OCI-LY1 (cell line): ENCODE data around the gene IQSEC1.

Source experiments
- H2AFZ ChIP-seq: fragments of 200-600 bp; sonication (generic), shearing (Covaris generic); 2 replicates; pipeline ENCODE4 v1.6.0; 2014; ENCODE audit warnings: antibody characterized with exemption, mild to moderate bottlenecking, low read length
- H3F3A ChIP-seq: fragments of 200-600 bp; sonication (generic), shearing (Covaris generic); 2 replicates; pipeline ENCODE4 v1.6.0; 2014; ENCODE audit warnings: mild to moderate bottlenecking, antibody characterized with exemption, low read length, moderate library complexity; ENCODE audit not compliant: insufficient read depth
- H3K27ac ChIP-seq: fragments of 200-600 bp; sonication (generic); 2 replicates; pipeline ENCODE4 v1.5.1; 2014; ENCODE audit warnings: low read length, mixed run types, mild to moderate bottlenecking, low read depth; ENCODE audit not compliant: poor library complexity, severe bottlenecking
- H3K27me3 ChIP-seq: fragments of 200-600 bp; sonication (generic); 2 replicates; pipeline ENCODE4 v1.6.0; 2014; ENCODE audit warnings: antibody characterized with exemption, mild to moderate bottlenecking, low read length, moderate library complexity; ENCODE audit not compliant: insufficient read depth
- H3K36me3 ChIP-seq: fragments of 200-600 bp; sonication (generic); 2 replicates; pipeline ENCODE4 v1.6.1; 2014; ENCODE audit warnings: mild to moderate bottlenecking, antibody characterized with exemption, low read length, moderate library complexity, mixed read lengths; ENCODE audit not compliant: insufficient read depth
- H3K4me1 ChIP-seq: fragments of 200-600 bp; sonication (generic); 2 replicates; pipeline ENCODE4 v1.5.1; 2014; ENCODE audit warnings: mild to moderate bottlenecking, low read length, moderate library complexity; ENCODE audit not compliant: insufficient read depth, severe bottlenecking
- H3K4me2 ChIP-seq: fragments of 200-600 bp; sonication (generic), shearing (Covaris generic); 2 replicates; pipeline ENCODE4 v1.6.1; 2014; ENCODE audit warnings: low read length
- H3K4me3 ChIP-seq: fragments of 200-600 bp; sonication (generic); 2 replicates; pipeline ENCODE4 v1.5.1; 2014; ENCODE audit warnings: low read length, low read depth, mild to moderate bottlenecking, mixed read lengths; ENCODE audit not compliant: poor library complexity, severe bottlenecking
- H3K79me2 ChIP-seq: fragments of 200-600 bp; shearing (Covaris generic); 2 replicates; pipeline ENCODE4 v1.6.1; 2016; ENCODE audit warnings: mixed run types, low read length, mixed read lengths; ENCODE audit not compliant: insufficient read depth
- H3K9ac ChIP-seq: fragments of 200-600 bp; sonication (generic), shearing (Covaris generic); 2 replicates; pipeline ENCODE4 v1.6.1; 2014; ENCODE audit warnings: mild to moderate bottlenecking, low read length, mixed read lengths
- H3K9me2 ChIP-seq: fragments of 200-600 bp; sonication (generic), shearing (Covaris generic); 2 replicates; pipeline ENCODE4 v1.6.1; 2014; ENCODE audit warnings: low read depth, mild to moderate bottlenecking, low read length, mixed read lengths
- H3K9me3 ChIP-seq: fragments of 200-600 bp; shearing (Covaris generic); 2 replicates; pipeline ENCODE4 v1.6.1; 2014; ENCODE audit warnings: low read length, mixed read lengths
- H4K20me1 ChIP-seq: fragments of 200-600 bp; sonication (generic), shearing (Covaris generic); 2 replicates; pipeline ENCODE4 v1.6.0; 2016; ENCODE audit warnings: mild to moderate bottlenecking, low read length; ENCODE audit not compliant: insufficient read depth
- EZH2 ChIP-seq: fragments of 200-600 bp; sonication (generic), shearing (Covaris generic); IDR thresholded peaks from 2 replicates; pipeline ENCODE4 v1.8.0; 2017; ENCODE audit warnings: borderline replicate concordance, mixed run types, mild to moderate bottlenecking, antibody characterized with exemption, low read length, moderate library complexity, mixed read lengths
- TF ChIP-seq, protein P1 (sequence below): fragments of 200-600 bp; sonication (generic), shearing (Covaris generic); IDR thresholded peaks from 2 replicates; pipeline ENCODE4 v1.5.1; 2017; ENCODE audit warnings: mild to moderate bottlenecking, antibody characterized with exemption, low read length, moderate library complexity, mixed read lengths

Gene IQSEC1

DNA sequence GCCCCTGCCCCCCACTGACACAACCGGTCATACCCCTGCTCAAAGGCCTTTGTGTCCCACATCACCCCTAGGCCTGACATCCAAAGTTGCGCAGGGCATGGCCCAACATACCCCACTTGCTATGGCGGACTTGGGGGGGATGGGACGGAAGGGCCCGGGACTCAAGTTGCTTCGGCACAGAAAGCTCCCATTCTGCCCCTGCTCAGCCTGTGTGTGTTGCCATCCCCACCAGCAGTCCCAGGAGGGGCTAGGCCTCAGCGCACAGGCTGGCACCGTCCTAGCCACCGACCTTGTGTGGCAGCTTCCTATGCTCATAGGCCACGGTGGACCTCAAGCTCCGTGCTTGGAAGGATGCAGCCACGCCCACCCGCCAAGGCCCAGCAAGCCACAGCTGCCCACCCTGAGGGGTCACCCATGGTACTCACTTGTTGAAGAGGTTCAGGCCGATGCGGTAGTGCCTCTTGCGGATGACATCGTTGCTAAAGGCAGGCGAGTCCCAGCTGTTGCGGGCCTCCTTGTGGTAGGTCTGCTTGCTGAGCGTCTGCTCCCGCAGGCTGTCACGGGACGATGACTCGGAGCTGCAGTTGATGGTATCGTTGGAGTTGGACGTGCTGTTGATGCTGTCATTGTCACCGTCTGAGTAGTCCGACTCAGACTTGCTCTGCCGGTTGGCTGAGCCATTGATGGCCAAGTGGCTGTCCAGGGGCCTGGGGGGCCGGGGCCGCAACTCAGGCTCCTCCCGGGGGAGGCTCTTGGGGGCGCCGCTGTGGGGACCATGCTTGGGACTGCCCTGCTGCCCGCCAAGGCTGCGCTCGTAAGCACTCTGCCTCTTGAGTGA is 138.0 kb downstream of the IQSEC1 start:
- Histone ChIP-seq H3F3A (no peaks in the 10 kb centered on the region), H3K4me3 (no peak overlapping the region), H3K9ac (no peak overlapping the region), H3K79me2 (no peaks in the 10 kb centered on the region), H2AFZ (no peak overlapping the region), H3K27ac (no peak overlapping the region), H4K20me1 (no peaks in the 10 kb centered on the region), H3K9me3 (no peaks in the 10 kb centered on the region), H3K4me2 (no peak overlapping the region), H3K9me2 (no peaks in the 10 kb centered on the region), H3K4me1 (no peaks in the 10 kb centered on the region), H3K36me3 (no peaks in the 10 kb centered on the region), H3K27me3 (no peaks in the 10 kb centered on the region; the same call in 1 of the 2 replicates)
- TF ChIP-seq, protein P1, sequence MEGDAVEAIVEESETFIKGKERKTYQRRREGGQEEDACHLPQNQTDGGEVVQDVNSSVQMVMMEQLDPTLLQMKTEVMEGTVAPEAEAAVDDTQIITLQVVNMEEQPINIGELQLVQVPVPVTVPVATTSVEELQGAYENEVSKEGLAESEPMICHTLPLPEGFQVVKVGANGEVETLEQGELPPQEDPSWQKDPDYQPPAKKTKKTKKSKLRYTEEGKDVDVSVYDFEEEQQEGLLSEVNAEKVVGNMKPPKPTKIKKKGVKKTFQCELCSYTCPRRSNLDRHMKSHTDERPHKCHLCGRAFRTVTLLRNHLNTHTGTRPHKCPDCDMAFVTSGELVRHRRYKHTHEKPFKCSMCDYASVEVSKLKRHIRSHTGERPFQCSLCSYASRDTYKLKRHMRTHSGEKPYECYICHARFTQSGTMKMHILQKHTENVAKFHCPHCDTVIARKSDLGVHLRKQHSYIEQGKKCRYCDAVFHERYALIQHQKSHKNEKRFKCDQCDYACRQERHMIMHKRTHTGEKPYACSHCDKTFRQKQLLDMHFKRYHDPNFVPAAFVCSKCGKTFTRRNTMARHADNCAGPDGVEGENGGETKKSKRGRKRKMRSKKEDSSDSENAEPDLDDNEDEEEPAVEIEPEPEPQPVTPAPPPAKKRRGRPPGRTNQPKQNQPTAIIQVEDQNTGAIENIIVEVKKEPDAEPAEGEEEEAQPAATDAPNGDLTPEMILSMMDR: no peak
- no peak for TF ChIP-seq EZH2

DNA sequence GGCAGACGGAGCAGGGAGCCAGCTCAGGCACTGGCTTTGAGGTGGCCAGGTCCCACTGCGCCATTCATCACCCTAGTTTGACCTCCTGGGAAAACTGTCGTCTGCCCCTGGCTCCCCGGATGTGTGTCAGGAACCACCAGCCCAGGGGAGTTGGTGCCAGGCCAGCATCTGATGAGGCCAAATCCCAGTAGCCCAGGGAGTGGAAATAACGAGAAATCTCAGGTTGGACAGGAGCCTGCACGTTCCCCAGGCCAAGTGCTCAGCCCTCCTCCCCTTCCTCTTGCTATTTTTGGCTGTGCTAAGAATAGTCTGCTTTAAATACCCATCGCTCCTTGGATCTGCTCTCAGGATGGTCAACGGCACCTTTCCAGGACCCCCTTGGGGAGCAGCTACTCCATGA is 138.8 kb downstream of the IQSEC1 start:
- Histone ChIP-seq H3K4me1 (no peaks in the 10 kb centered on the region), H4K20me1 (no peaks in the 10 kb centered on the region), H3K27me3 (no peaks in the 10 kb centered on the region; the same call in 1 of the 2 replicates), H2AFZ (no peak overlapping the region), H3K27ac (no peak overlapping the region), H3K9ac (no peak overlapping the region), H3K36me3 (no peaks in the 10 kb centered on the region), H3K9me2 (no peaks in the 10 kb centered on the region), H3F3A (no peaks in the 10 kb centered on the region), H3K79me2 (no peaks in the 10 kb centered on the region), H3K9me3 (no peaks in the 10 kb centered on the region), H3K4me3 (no peak overlapping the region), H3K4me2 (no peak overlapping the region)
- TF ChIP-seq, protein P1: no peak
- no peak for TF ChIP-seq EZH2

DNA sequence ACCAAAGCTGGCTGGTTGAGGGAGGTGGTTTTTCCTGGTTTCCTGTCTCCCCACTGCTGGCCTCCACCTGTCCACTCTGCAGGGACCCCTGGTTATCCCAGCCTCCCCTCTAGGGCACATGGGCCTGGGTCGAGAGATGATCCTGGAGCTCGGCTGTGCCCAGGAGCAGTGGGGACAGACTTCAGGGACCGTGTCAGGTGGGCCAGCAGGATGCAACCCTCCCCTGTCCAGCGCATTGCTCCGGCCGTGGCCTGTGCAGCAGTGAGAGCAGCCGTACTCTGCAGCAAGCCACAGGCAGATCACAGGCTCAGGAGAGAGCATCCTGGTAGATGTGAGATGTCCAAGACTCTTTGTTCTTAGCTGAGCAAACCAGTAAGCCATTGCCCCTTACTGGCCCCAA is 139.3 kb downstream of the IQSEC1 start:
- Histone ChIP-seq H3K4me3 (no peak overlapping the region), H4K20me1 (no peaks in the 10 kb centered on the region), H3K36me3 (no peaks in the 10 kb centered on the region), H3K4me2 (no peak overlapping the region), H2AFZ (no peak overlapping the region), H3K27me3 (no peaks in the 10 kb centered on the region; the same call in 1 of the 2 replicates), H3K27ac (no peak overlapping the region), H3K79me2 (no peaks in the 10 kb centered on the region), H3K9me2 (no peaks in the 10 kb centered on the region), H3K4me1 (no peaks in the 10 kb centered on the region), H3K9me3 (no peaks in the 10 kb centered on the region), H3F3A (no peaks in the 10 kb centered on the region), H3K9ac (no peak overlapping the region)
- TF ChIP-seq, protein P1: no peak
- TF ChIP-seq EZH2: no peak
